ENCODE measurements around the gene DNAJA4.

The DNAJA4 gene

GRCh38 chr15:78236491-78236890 lies 27.9 kb upstream of the DNAJA4 start:
- Histone ChIP-seq H3K9me3 (ENCODE audit: insufficient read depth, low read length) (no peaks in the 10 kb centered on the region), H3K9ac (ENCODE audit: insufficient read length, low read depth) (no peak overlapping the region), H3K4me3 (ENCODE audit: insufficient read length, low read depth) (no peak overlapping the region), H3K4me1 (ENCODE audit: insufficient read depth, insufficient read length) (peaks cover 14% of the 10 kb centered on the region), H3K36me3 (ENCODE audit: insufficient read depth, insufficient read length, low read length) (no peaks in the 10 kb centered on the region), H3K27me3 (ENCODE audit: insufficient read depth, insufficient read length) (no peaks in the 10 kb centered on the region)
- DNase-seq (ENCODE audit: low read depth, low spot score) = no peak
- TF ChIP-seq SUZ12 (IDR thresholded peaks at IDR 0.05; ENCODE audit: extremely low read depth, insufficient read depth, insufficient read length) = no peak
- TF ChIP-seq YY1 (IDR thresholded peaks at IDR 0.05; ENCODE audit: insufficient read depth, insufficient read length) = no peak
- TF ChIP-seq ZNF274 (IDR thresholded peaks at IDR 0.05; ENCODE audit: low read depth, low read length) = no peak

DNA sequence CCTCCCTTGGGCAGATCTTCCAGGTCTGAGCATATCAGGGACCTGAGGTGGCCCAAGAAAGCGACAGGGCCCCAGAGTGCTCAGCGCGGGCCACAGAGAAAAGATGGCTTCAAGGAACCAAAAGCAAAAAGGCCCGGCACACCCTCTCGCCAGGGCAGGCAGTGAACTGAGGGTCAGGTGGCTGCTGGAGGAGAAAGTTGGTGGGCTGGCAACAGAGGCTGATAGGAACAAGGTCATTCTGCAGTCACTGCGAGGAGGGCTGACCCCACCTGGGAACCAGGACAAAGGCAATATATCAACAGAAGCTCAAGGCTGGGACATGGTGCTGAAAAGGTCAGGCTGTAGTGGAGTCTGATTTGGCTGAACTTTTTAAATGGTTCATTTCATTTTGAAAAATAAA lies 27.2 kb upstream of the DNAJA4 start:
- DNase-seq (ENCODE audit: low read depth, low spot score) = no peak
- H3K4me1 ChIP-seq (ENCODE audit: insufficient read depth, insufficient read length) = peaks cover 19% of the 10 kb centered on the region
- no peaks in the 10 kb centered on the region for H3K27me3 ChIP-seq (ENCODE audit: insufficient read depth, insufficient read length)
- H3K4me3 ChIP-seq (ENCODE audit: insufficient read length, low read depth) = no peak overlapping the region
- H3K9ac ChIP-seq (ENCODE audit: insufficient read length, low read depth) = no peak overlapping the region
- TF ChIP-seq YY1 (IDR thresholded peaks at IDR 0.05; ENCODE audit: insufficient read depth, insufficient read length) = no peak
- no peak for TF ChIP-seq SUZ12 (IDR thresholded peaks at IDR 0.05; ENCODE audit: extremely low read depth, insufficient read depth, insufficient read length)
- no peak for TF ChIP-seq ZNF274 (IDR thresholded peaks at IDR 0.05; ENCODE audit: low read depth, low read length)
- no peaks in the 10 kb centered on the region for H3K36me3 ChIP-seq (ENCODE audit: insufficient read depth, insufficient read length, low read length)
- no peaks in the 10 kb centered on the region for H3K9me3 ChIP-seq (ENCODE audit: insufficient read depth, low read length)

DNA sequence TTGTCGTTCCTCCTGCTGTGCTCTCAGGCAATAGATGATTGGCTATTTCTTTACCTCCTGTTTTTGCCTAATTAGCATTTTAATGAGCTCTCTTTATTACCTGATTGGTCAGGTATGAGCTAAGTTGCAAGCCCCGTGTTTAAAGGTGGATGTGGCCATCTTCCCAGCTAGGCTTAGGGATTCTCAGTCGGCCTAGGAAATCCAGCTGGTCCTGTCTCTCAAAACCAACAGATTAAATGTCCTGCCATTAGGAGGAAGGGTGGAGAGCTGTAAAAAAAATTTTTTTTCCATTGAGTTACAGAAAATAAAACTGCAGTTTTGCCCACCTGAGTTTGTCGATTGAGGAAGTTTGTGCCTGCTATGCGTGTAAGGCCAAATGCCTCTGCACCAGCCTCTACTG lies 24.6 kb upstream of the DNAJA4 start:
- H3K9me3 ChIP-seq (ENCODE audit: insufficient read depth, low read length) = no peaks in the 10 kb centered on the region
- DNase-seq (ENCODE audit: low read depth, low spot score) = no peak
- peaks cover 19% of the 10 kb centered on the region for H3K4me1 ChIP-seq (ENCODE audit: insufficient read depth, insufficient read length)
- H3K27me3 ChIP-seq (ENCODE audit: insufficient read depth, insufficient read length) = no peaks in the 10 kb centered on the region
- no peak overlapping the region for H3K4me3 ChIP-seq (ENCODE audit: insufficient read length, low read depth)
- no peak overlapping the region for H3K9ac ChIP-seq (ENCODE audit: insufficient read length, low read depth)
- H3K36me3 ChIP-seq (ENCODE audit: insufficient read depth, insufficient read length, low read length) = no peaks in the 10 kb centered on the region
- TF ChIP-seq YY1 (IDR thresholded peaks at IDR 0.05; ENCODE audit: insufficient read depth, insufficient read length) = no peak
- no peak for TF ChIP-seq SUZ12 (IDR thresholded peaks at IDR 0.05; ENCODE audit: extremely low read depth, insufficient read depth, insufficient read length)
- no peak for TF ChIP-seq ZNF274 (IDR thresholded peaks at IDR 0.05; ENCODE audit: low read depth, low read length)

DNA sequence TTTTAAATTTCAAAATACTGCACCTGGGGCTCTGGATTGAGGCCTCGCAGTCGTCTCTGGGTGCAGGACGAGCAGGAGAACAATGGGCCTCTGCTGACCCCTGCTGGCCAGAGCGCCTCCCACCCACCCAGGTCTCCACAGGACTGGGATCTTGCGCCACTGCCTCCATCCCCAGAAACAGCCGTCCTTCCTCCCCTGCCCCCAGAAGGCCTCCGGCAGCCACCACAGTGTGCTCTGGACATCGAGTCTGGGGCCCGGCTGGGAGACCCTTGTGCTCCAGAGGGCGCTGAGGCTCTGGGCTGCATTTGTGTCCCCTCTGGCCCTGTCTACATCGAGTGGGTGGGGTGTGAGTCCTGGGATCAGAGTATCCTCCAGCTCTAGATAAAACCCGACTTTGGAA lies 23.3 kb upstream of the DNAJA4 start:
- Histone ChIP-seq H3K9me3 (ENCODE audit: insufficient read depth, low read length) (no peaks in the 10 kb centered on the region), H3K27me3 (ENCODE audit: insufficient read depth, insufficient read length) (no peaks in the 10 kb centered on the region), H3K36me3 (ENCODE audit: insufficient read depth, insufficient read length, low read length) (no peaks in the 10 kb centered on the region), H3K4me1 (ENCODE audit: insufficient read depth, insufficient read length) (peaks cover 15% of the 10 kb centered on the region), H3K9ac (ENCODE audit: insufficient read length, low read depth) (peak overlapping the region; percentile 28), H3K4me3 (ENCODE audit: insufficient read length, low read depth) (no peak overlapping the region)
- no peak for TF ChIP-seq ZNF274 (IDR thresholded peaks at IDR 0.05; ENCODE audit: low read depth, low read length)
- no peak for TF ChIP-seq YY1 (IDR thresholded peaks at IDR 0.05; ENCODE audit: insufficient read depth, insufficient read length)
- no peak for TF ChIP-seq SUZ12 (IDR thresholded peaks at IDR 0.05; ENCODE audit: extremely low read depth, insufficient read depth, insufficient read length)
- DNase-seq (ENCODE audit: low read depth, low spot score) = peak; percentile 82

- DNase-seq (ENCODE audit: low read depth, low spot score) = no peak
Observed at GRCh38 chr15:78242128-78242527, 22.2 kb upstream of the DNAJA4 start.

GRCh38 chr15:78243058-78243457 lies 21.3 kb upstream of the DNAJA4 start:
- TF ChIP-seq SUZ12 (IDR thresholded peaks at IDR 0.05; ENCODE audit: extremely low read depth, insufficient read depth, insufficient read length) = no peak
- no peak for TF ChIP-seq YY1 (IDR thresholded peaks at IDR 0.05; ENCODE audit: insufficient read depth, insufficient read length)
- TF ChIP-seq ZNF274 (IDR thresholded peaks at IDR 0.05; ENCODE audit: low read depth, low read length) = no peak
- H3K9me3 ChIP-seq (ENCODE audit: insufficient read depth, low read length) = peaks cover 12% of the 10 kb centered on the region; the same call in 1 of the 2 replicates
- DNase-seq (ENCODE audit: low read depth, low spot score) = no peak
- no peaks in the 10 kb centered on the region for H3K27me3 ChIP-seq (ENCODE audit: insufficient read depth, insufficient read length)
- H3K36me3 ChIP-seq (ENCODE audit: insufficient read depth, insufficient read length, low read length) = no peaks in the 10 kb centered on the region
- H3K4me1 ChIP-seq (ENCODE audit: insufficient read depth, insufficient read length) = peaks cover 15% of the 10 kb centered on the region
- no peak overlapping the region for H3K9ac ChIP-seq (ENCODE audit: insufficient read length, low read depth)
- no peak overlapping the region for H3K4me3 ChIP-seq (ENCODE audit: insufficient read length, low read depth)

More at GRCh38 chr15:78242128-78242527, 22.2 kb upstream of the DNAJA4 start:
- Histone ChIP-seq H3K4me1 (ENCODE audit: insufficient read depth, insufficient read length) (peaks cover 15% of the 10 kb centered on the region), H3K27me3 (ENCODE audit: insufficient read depth, insufficient read length) (no peaks in the 10 kb centered on the region), H3K9ac (ENCODE audit: insufficient read length, low read depth) (peak overlapping the region; percentile 12), H3K36me3 (ENCODE audit: insufficient read depth, insufficient read length, low read length) (no peaks in the 10 kb centered on the region), H3K4me3 (ENCODE audit: insufficient read length, low read depth) (no peak overlapping the region), H3K9me3 (ENCODE audit: insufficient read depth, low read length) (peaks cover 11% of the 10 kb centered on the region; the same call in 1 of the 2 replicates)
- TF ChIP-seq SUZ12 (IDR thresholded peaks at IDR 0.05; ENCODE audit: extremely low read depth, insufficient read depth, insufficient read length) = no peak
- no peak for TF ChIP-seq ZNF274 (IDR thresholded peaks at IDR 0.05; ENCODE audit: low read depth, low read length)
- TF ChIP-seq YY1 (IDR thresholded peaks at IDR 0.05; ENCODE audit: insufficient read depth, insufficient read length) = no peak

DNA sequence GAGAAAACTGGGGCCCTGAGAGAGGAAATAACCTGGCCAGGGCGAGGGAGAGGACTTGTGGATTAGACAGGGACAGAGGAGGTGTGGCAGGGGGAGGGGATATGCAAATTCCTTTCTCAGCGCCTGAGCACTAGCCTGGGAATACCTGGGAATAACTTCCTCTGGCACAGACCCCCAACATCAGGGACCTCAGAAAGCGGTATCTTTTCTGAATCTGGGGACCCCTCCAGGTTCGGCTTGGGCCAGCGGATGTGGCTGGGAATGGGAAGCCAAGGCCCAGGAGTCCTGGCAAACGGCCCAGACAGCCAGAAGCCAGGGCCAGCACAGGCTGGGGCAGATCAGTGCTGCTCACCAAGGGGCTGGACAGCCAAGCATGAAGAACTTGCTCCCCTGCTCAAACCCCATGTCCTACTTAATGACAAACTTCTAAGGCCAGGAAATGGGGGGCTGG lies 20.8 kb upstream of the DNAJA4 start:
- Histone ChIP-seq H3K9me3 (ENCODE audit: insufficient read depth, low read length) (peaks cover 12% of the 10 kb centered on the region; the same call in 1 of the 2 replicates), H3K27me3 (ENCODE audit: insufficient read depth, insufficient read length) (no peaks in the 10 kb centered on the region), H3K36me3 (ENCODE audit: insufficient read depth, insufficient read length, low read length) (no peaks in the 10 kb centered on the region), H3K4me1 (ENCODE audit: insufficient read depth, insufficient read length) (peaks cover 15% of the 10 kb centered on the region), H3K9ac (ENCODE audit: insufficient read length, low read depth) (peak overlapping the region; percentile 26), H3K4me3 (ENCODE audit: insufficient read length, low read depth) (no peak overlapping the region)
- DNase-seq (ENCODE audit: low read depth, low spot score) = peak; percentile 54
- TF ChIP-seq YY1 (IDR thresholded peaks at IDR 0.05; ENCODE audit: insufficient read depth, insufficient read length) (no peak), ZNF274 (IDR thresholded peaks at IDR 0.05; ENCODE audit: low read depth, low read length) (no peak), SUZ12 (IDR thresholded peaks at IDR 0.05; ENCODE audit: extremely low read depth, insufficient read depth, insufficient read length) (no peak)

Data from NT2/D1 (cell line).